Measurements from ENCODE around the gene ARMCX2.

ARMCX2 gene

GRCh38 chrX:101659601-101660063 is at the start of gene ARMCX2:
Gene ARMCX2, minus strand, starts transcription at chrX:101659850. Its CDS starts 2,262 bp downstream, at chrX:101657588.
- TF ChIP-seq CTCF (IDR thresholded peaks at IDR 0.05; ENCODE audit: extremely low read depth, insufficient read depth, missing control alignments): no peak
- peak; percentile 59 for DNase-seq (ENCODE audit: low spot score)
- in situ Hi-C loops (cut with MboI; ENCODE audit: low pct_unique_long_range_greater_than_20kb, low sequenced_read_pairs, unreplicated experiment): no loop called here

GRCh38 chrX:101709384-101709783 is 49.7 kb upstream of the ARMCX2 start:
- TF ChIP-seq CTCF (IDR thresholded peaks at IDR 0.05; ENCODE audit: extremely low read depth, insufficient read depth, missing control alignments): no peak
- in situ Hi-C loops (cut with MboI; ENCODE audit: low pct_unique_long_range_greater_than_20kb, low sequenced_read_pairs, unreplicated experiment): no loop called here
- no peak for DNase-seq (ENCODE audit: low spot score)

- no peak for TF ChIP-seq CTCF (IDR thresholded peaks at IDR 0.05; ENCODE audit: extremely low read depth, insufficient read depth, missing control alignments)
- in situ Hi-C loops (cut with MboI; ENCODE audit: low pct_unique_long_range_greater_than_20kb, low sequenced_read_pairs, unreplicated experiment): no loop called here
- no peak for DNase-seq (ENCODE audit: low spot score)
Measured at GRCh38 chrX:101708163-101708562, 48.5 kb upstream of the ARMCX2 start.

- TF ChIP-seq CTCF (IDR thresholded peaks at IDR 0.05; ENCODE audit: extremely low read depth, insufficient read depth, missing control alignments): no peak
- in situ Hi-C loops (cut with MboI; ENCODE audit: low pct_unique_long_range_greater_than_20kb, low sequenced_read_pairs, unreplicated experiment): no loop called here
- DNase-seq (ENCODE audit: low spot score): no peak
Measured at GRCh38 chrX:101693476-101693875, 33.8 kb upstream of the ARMCX2 start.

GRCh38 chrX:101691835-101692234 is 32.2 kb upstream of the ARMCX2 start:
- in situ Hi-C loops (cut with MboI; ENCODE audit: low pct_unique_long_range_greater_than_20kb, low sequenced_read_pairs, unreplicated experiment): no loop called here
- DNase-seq (ENCODE audit: low spot score): no peak
- TF ChIP-seq CTCF (IDR thresholded peaks at IDR 0.05; ENCODE audit: extremely low read depth, insufficient read depth, missing control alignments): no peak

- DNase-seq (ENCODE audit: low spot score): no peak
- TF ChIP-seq CTCF (IDR thresholded peaks at IDR 0.05; ENCODE audit: extremely low read depth, insufficient read depth, missing control alignments): no peak
- in situ Hi-C loops (cut with MboI; ENCODE audit: low pct_unique_long_range_greater_than_20kb, low sequenced_read_pairs, unreplicated experiment): no loop called here
Measured at GRCh38 chrX:101686574-101686973, 26.9 kb upstream of the ARMCX2 start.

- no peak for TF ChIP-seq CTCF (IDR thresholded peaks at IDR 0.05; ENCODE audit: extremely low read depth, insufficient read depth, missing control alignments)
- in situ Hi-C loops (cut with MboI; ENCODE audit: low pct_unique_long_range_greater_than_20kb, low sequenced_read_pairs, unreplicated experiment): no loop called here
- DNase-seq (ENCODE audit: low spot score): no peak
Measured at GRCh38 chrX:101685923-101686322, 26.3 kb upstream of the ARMCX2 start.

All from GM13977 (cell line).